SH-SY5Y (cell line): ENCODE results near the gene CREM.

Source experiments
- GATA2 ChIP-seq: IDR thresholded peaks from 2 replicates; pipeline ENCODE4 v1.6.1; 2011; ENCODE audit warnings: mild to moderate bottlenecking, low read depth, low read length
- GATA3 ChIP-seq: IDR thresholded peaks from 2 replicates; pipeline ENCODE4 v1.6.1; 2011; ENCODE audit warnings: low read depth, mild to moderate bottlenecking, low read length, moderate library complexity

DNA sequence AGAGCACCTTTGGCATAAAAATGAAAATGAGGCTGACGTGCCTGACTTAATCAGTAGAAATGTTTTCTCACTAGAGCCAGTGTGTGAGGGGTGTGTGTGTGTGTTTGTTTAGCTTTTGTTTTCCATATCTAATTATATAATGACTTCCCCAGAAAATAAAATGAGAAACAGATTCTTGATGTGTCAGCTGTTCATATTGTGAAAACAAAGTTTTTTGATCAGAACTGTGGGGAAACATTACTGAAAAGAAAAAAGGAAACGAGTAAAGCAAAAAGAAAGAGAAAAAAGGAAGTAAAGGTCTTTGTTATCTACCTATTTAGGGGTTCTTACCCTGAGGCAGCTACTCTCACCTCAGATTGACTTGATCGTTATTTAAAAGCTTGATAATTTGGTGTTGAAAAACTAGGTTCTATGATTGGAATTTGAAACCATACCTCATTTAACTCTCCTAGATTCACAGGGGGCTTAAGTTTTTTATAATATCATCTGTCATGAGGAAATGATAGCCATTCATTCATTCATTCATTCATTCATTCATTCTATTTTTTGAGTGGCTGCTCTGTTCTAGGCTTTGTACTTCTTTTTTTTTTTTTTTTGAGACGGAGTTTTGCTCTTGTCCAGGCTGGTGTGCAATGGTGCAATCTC lies 58.0 kb downstream of the CREM start:
- TF ChIP-seq GATA2 = no peak
- TF ChIP-seq GATA3 = no peak
